Left lobe of liver (tissue), 2 donors: Measurements from ENCODE around the gene PODNL1. TPM values are rescaled to one million over a fixed set of nuclear protein-coding genes. Genes with fewer than 3 reads are reported as not detected.
A peak's percentile ranks its signal among the peaks of the same experiment; 100 is the strongest.

ENCODE experiments used
- ATAC-seq: fragments of 200-7000 bp; cut with Tn5 transposase; one replicate; pipeline ENCODE4 v1.9.1; 2020; ENCODE audit warnings: mild to moderate bottlenecking, moderate library complexity
- DNase-seq: peaks from one replicate; pipeline ENCODE4 v3.0.0-alpha.2; 2020; ENCODE audit warnings: low spot score
- total RNA-seq: library from RNA; stranded (reverse); gene quantifications from one replicate; pipeline ENCODE4 v1.2.1, GENCODE V29; 2021
- donor health status: DM: no; HTN: no; CAD: no; lungs with moderate emphysema.
- donor health status: DM: no; HTN: yes; CAD: no.

Gene PODNL1
- total RNA-seq, 1 donor from 2014 or later: not detected

- no peak for DNase-seq
- no peak for ATAC-seq
Measured at GRCh38 chr19:13959141-13959961, 21.1 kb upstream of the PODNL1 start.

- DNase-seq: no peak
- ATAC-seq: no peak
Measured at GRCh38 chr19:13958043-13958442, 19.8 kb upstream of the PODNL1 start.

GRCh38 chr19:13957051-13957450 is 18.8 kb upstream of the PODNL1 start:
- DNase-seq: no peak
- no peak for ATAC-seq

- ATAC-seq: no peak
- DNase-seq: no peak
Measured at GRCh38 chr19:13956365-13956744, 18.1 kb upstream of the PODNL1 start.

GRCh38 chr19:13955662-13956364 is 17.6 kb upstream of the PODNL1 start:
- DNase-seq: no peak
- ATAC-seq: no peak

GRCh38 chr19:13954185-13954584 is 16.0 kb upstream of the PODNL1 start:
- no peak for ATAC-seq
- no peak for DNase-seq

- DNase-seq (no peak), ATAC-seq (peak; percentile 16)
Measured at GRCh38 chr19:13952931-13953531, 14.8 kb upstream of the PODNL1 start.

- ATAC-seq (peak; percentile 98), DNase-seq (peak; percentile 100)
Measured at GRCh38 chr19:13952154-13952930, 14.1 kb upstream of the PODNL1 start, which contains the start of gene DCAF15. Gene DCAF15, plus strand, starts transcription at chr19:13952509. Its CDS starts 4 bp downstream, at chr19:13952513.

GRCh38 chr19:13951799-13952153 is 13.6 kb upstream of the PODNL1 start:
- ATAC-seq: no peak
- no peak for DNase-seq

GRCh38 chr19:13951043-13951442 is 12.8 kb upstream of the PODNL1 start:
- no peak for DNase-seq

GRCh38 chr19:13946414-13946813 is 8.2 kb upstream of the PODNL1 start:
- ATAC-seq (no peak), DNase-seq (no peak)

More at GRCh38 chr19:13951043-13951442, 12.8 kb upstream of the PODNL1 start:
- ATAC-seq: no peak

GRCh38 chr19:13942023-13942684 is 3.9 kb upstream of the PODNL1 start:
- no peak for ATAC-seq
- no peak for DNase-seq

- ATAC-seq (no peak), DNase-seq (no peak)
Measured at GRCh38 chr19:13937479-13938300, 527 bp downstream of the PODNL1 start.

- ATAC-seq (no peak), DNase-seq (no peak)
Measured at GRCh38 chr19:13935765-13936510, 2.3 kb downstream of the PODNL1 start.

- ATAC-seq: no peak
- no peak for DNase-seq
Measured at GRCh38 chr19:13934785-13935109, 3.5 kb downstream of the PODNL1 start.

- ATAC-seq: peak; percentile 12
Measured at GRCh38 chr19:13932911-13933393, 5.3 kb downstream of the PODNL1 start.

GRCh38 chr19:13932149-13932637 is 6.0 kb downstream of the PODNL1 start:
- DNase-seq (no peak), ATAC-seq (no peak)

More at GRCh38 chr19:13932911-13933393, 5.3 kb downstream of the PODNL1 start:
- no peak for DNase-seq

GRCh38 chr19:13931391-13932148 is 6.6 kb downstream of the PODNL1 start:
- DNase-seq (no peak), ATAC-seq (no peak)
